PC-3 (cell line): ENCODE results near the gene MYCL. TPM values are rescaled to one million over a fixed set of nuclear protein-coding genes. Genes with fewer than 3 reads are reported as not detected.
"Not testable (repeated sequence)": the region's sequence is repeated elsewhere in the genome, so short reads cannot be mapped to it uniquely, and the experiment has no call there.

Source experiments
- ATAC-seq: fragments of 200-7000 bp; cut with Tn5 transposase; 2 replicates; pipeline ENCODE4 v1.9.1; 2020; ENCODE audit warnings: mild to moderate bottlenecking, moderate library complexity
- BruUV-seq: library from RNA; stranded (reverse); fragments of 400-500 nt; replicated peaks from 2 replicates; lab custom pipeline; 2021; lab: Mats Ljungman, UMichigan
- CTCF ChIA-PET: fragments of 300-600 bp; sonication (Branson Sonifier 250); formaldehyde crosslinking; loops from one replicate; lab custom pipeline; 2022; ENCODE audit warnings: antibody characterized with exemption; lab: Charles Lee
- POLR2A ChIA-PET: fragments of 300-600 bp; sonication (Branson Sonifier 250); formaldehyde crosslinking; loops from one replicate; lab custom pipeline; 2022; ENCODE audit warnings: antibody characterized with exemption; ENCODE audit not compliant: unreplicated experiment; lab: Charles Lee
- DNase-seq: peaks from one replicate; pipeline ENCODE4 v3.0.0-alpha.2; 2015
- H2AFZ ChIP-seq: fragments of 300-600 bp; sonication (generic); 2 replicates; pipeline ENCODE4 v1.6.0; 2016; ENCODE audit warnings: antibody characterized with exemption, low read length
- H3F3A ChIP-seq: fragments of 300-600 bp; sonication (generic); one replicate; pipeline ENCODE4 v1.6.0; 2017; ENCODE audit warnings: antibody characterized with exemption, low read length, control low read depth, mild to moderate bottlenecking; ENCODE audit not compliant: unreplicated experiment
- H3K27ac ChIP-seq: fragments of 300-600 bp; sonication (generic); 2 replicates; pipeline ENCODE4 v1.5.1; 2016; ENCODE audit warnings: mild to moderate bottlenecking, low read length
- H3K27me3 ChIP-seq: fragments of 300-600 bp; sonication (generic); 2 replicates; pipeline ENCODE4 v1.6.1; 2016; ENCODE audit warnings: low read length, mixed read lengths
- H3K36me3 ChIP-seq: fragments of 300-600 bp; sonication (generic); 2 replicates; pipeline ENCODE4 v1.6.1; 2016; ENCODE audit warnings: low read depth, mixed run types, low read length, mixed read lengths
- H3K4me1 ChIP-seq: fragments of 300-600 bp; sonication (generic); 2 replicates; pipeline ENCODE4 v1.5.1; 2016; ENCODE audit warnings: low read length; ENCODE audit not compliant: insufficient read depth
- H3K4me2 ChIP-seq: fragments of 300-600 bp; sonication (generic); 2 replicates; pipeline ENCODE4 v1.6.0; 2016; ENCODE audit warnings: low read length
- H3K4me3 ChIP-seq: fragments of 300-600 bp; sonication (generic); 2 replicates; pipeline ENCODE4 v1.5.1; 2016; ENCODE audit warnings: mild to moderate bottlenecking, low read length, mixed read lengths
- H3K79me2 ChIP-seq: fragments of 300-600 bp; sonication (generic); 2 replicates; pipeline ENCODE4 v1.6.1; 2017; ENCODE audit warnings: low read length, mixed read lengths
- H3K9ac ChIP-seq: fragments of 300-600 bp; sonication (generic); 2 replicates; pipeline ENCODE4 v1.6.0; 2016; ENCODE audit warnings: mild to moderate bottlenecking, low read length
- H3K9me2 ChIP-seq: fragments of 300-600 bp; sonication (generic); replicated peaks from 2 replicates; pipeline ENCODE4 v1.6.1; 2016; ENCODE audit warnings: mixed run types, low read length, mixed read lengths
- H3K9me3 ChIP-seq: fragments of 300-600 bp; sonication (generic); 2 replicates; pipeline ENCODE4 v1.6.1; 2016; ENCODE audit warnings: low read length, mixed read lengths
- H4K20me1 ChIP-seq: fragments of 300-600 bp; sonication (generic); 2 replicates; pipeline ENCODE4 v1.6.1; 2016; ENCODE audit warnings: low read length, mixed read lengths
- EZH2 ChIP-seq: fragments of 300-600 bp; sonication (generic); IDR thresholded peaks from one replicate; pipeline ENCODE4 v1.6.1; 2017; ENCODE audit warnings: antibody characterized with exemption, mild to moderate bottlenecking, low read length; ENCODE audit not compliant: unreplicated experiment
- EZH2phosphoT487 ChIP-seq: fragments of 300-600 bp; sonication (generic); IDR thresholded peaks from 2 replicates; pipeline ENCODE4 v1.6.1; 2018; ENCODE audit warnings: mild to moderate bottlenecking, antibody characterized with exemption, low read length, borderline replicate concordance
- intact Hi-C: fragments of 100-400 bp; cut with micrococcal nuclease; formaldehyde crosslinking; loops from 2 replicates; pipeline ENCODE4 v1.9.0; 2023
- total RNA-seq: library from RNA; depleted of rRNA; stranded (reverse); fragments of >200 nt; gene quantifications from 2 replicates; pipeline ENCODE4 v1.2.3, GENCODE V29; 2014
- TF ChIP-seq, protein P1 (sequence below): fragments of 300-600 bp; sonication (generic); conservative IDR thresholded peaks from 2 replicates; pipeline ENCODE4 v1.5.1; 2017; ENCODE audit warnings: antibody characterized with exemption, low read depth, mild to moderate bottlenecking, low read length

The MYCL gene
- total RNA-seq, 1 experiment from 2014 or later, result 4.0 TPM

DNA sequence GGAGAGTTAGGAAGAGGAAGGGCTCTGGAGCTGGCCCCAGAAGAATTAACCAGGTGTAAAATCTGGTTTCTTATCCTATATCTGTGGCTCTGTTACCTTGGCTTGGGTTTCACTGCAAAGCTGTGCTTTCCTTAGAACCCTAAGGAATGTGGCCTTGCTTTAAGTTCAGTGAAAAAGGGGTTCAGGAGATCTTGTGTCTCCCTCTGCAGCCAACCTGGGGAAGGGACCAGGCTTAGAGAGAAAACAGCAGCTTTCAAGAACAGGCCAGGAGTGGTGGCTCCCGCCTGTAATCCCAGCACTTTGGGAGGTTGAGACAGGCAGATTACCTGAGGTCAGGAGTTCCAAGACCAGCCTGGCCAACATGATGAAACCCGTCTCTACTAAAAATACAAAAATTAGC lies 16.1 kb upstream of the MYCL start:
- no peak overlapping the region for H3K27ac ChIP-seq
- DNase-seq (no peak), ATAC-seq (no peak; the same call in 1 of the 2 replicates)
- no peaks in the 10 kb centered on the region for H3K9me2 ChIP-seq
- no peak overlapping the region for H3K4me2 ChIP-seq
- no peaks in the 10 kb centered on the region for H3F3A ChIP-seq
- intact Hi-C loops, result no loop called here
- H3K4me3 ChIP-seq, result no peak overlapping the region
- CTCF ChIA-PET, result no interaction called here
- H2AFZ ChIP-seq, result no peak overlapping the region
- no peaks in the 10 kb centered on the region for H3K9me3 ChIP-seq
- no peak overlapping the region for H3K9ac ChIP-seq
- H4K20me1 ChIP-seq, result no peaks in the 10 kb centered on the region
- no peaks in the 10 kb centered on the region for H3K79me2 ChIP-seq
- POLR2A ChIA-PET, result no interaction called here
- H3K4me1 ChIP-seq, result no peaks in the 10 kb centered on the region
- no peaks in the 10 kb centered on the region for H3K27me3 ChIP-seq
- no TSS peak for BruUV-seq
- no peaks in the 10 kb centered on the region for H3K36me3 ChIP-seq
- no peak for TF ChIP-seq EZH2phosphoT487
- TF ChIP-seq EZH2, result no peak
- TF ChIP-seq, protein P1, sequence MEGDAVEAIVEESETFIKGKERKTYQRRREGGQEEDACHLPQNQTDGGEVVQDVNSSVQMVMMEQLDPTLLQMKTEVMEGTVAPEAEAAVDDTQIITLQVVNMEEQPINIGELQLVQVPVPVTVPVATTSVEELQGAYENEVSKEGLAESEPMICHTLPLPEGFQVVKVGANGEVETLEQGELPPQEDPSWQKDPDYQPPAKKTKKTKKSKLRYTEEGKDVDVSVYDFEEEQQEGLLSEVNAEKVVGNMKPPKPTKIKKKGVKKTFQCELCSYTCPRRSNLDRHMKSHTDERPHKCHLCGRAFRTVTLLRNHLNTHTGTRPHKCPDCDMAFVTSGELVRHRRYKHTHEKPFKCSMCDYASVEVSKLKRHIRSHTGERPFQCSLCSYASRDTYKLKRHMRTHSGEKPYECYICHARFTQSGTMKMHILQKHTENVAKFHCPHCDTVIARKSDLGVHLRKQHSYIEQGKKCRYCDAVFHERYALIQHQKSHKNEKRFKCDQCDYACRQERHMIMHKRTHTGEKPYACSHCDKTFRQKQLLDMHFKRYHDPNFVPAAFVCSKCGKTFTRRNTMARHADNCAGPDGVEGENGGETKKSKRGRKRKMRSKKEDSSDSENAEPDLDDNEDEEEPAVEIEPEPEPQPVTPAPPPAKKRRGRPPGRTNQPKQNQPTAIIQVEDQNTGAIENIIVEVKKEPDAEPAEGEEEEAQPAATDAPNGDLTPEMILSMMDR, result no peak

DNA sequence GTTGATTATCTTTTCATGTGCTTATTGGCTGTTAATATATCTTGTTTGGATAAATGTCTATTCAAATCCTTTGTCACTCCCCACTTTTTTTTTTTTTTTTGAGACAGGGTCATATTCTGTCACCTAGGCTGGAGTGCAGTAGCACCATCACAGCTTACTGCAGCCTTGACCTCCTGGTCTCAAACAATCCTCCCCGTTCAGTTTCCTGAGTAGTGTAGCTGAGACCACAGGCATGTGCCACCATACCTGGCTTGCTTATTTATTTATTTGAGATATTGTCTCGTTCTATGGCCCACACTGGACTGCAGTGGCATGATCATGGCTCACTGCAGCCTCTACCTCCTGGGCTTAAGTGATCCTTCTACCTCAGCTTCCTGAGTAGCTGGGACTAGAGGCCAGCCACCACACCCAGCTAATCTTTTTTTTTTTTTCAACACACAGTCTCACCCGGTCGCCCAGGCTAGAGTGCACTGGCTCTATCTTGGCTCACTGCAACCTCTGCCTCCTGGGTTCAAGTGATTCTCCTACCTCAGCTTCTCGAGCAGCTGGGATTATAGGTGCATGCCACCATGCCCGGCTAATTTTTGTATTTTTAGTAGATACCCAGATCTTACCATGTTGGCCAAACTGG lies 13.9 kb upstream of the MYCL start:
- no peaks in the 10 kb centered on the region for H3K9me2 ChIP-seq
- no peak for DNase-seq
- BruUV-seq, result no TSS peak
- no peaks in the 10 kb centered on the region for H4K20me1 ChIP-seq
- CTCF ChIA-PET, result no interaction called here
- no peak for ATAC-seq
- H3K4me1 ChIP-seq, result no peaks in the 10 kb centered on the region
- H3K4me3 ChIP-seq, result no peak overlapping the region
- H2AFZ ChIP-seq, result no peak overlapping the region
- POLR2A ChIA-PET, result no interaction called here
- H3F3A ChIP-seq, result no peaks in the 10 kb centered on the region
- H3K9ac ChIP-seq, result no peak overlapping the region
- no peak overlapping the region for H3K27ac ChIP-seq
- H3K36me3 ChIP-seq, result no peaks in the 10 kb centered on the region
- H3K4me2 ChIP-seq, result no peak overlapping the region
- no peaks in the 10 kb centered on the region for H3K27me3 ChIP-seq
- intact Hi-C loops, result no loop called here
- H3K79me2 ChIP-seq, result no peaks in the 10 kb centered on the region
- TF ChIP-seq EZH2 (no peak), EZH2phosphoT487 (no peak)
- TF ChIP-seq, protein P1, result no peak
- H3K9me3 ChIP-seq, result no peaks in the 10 kb centered on the region

DNA sequence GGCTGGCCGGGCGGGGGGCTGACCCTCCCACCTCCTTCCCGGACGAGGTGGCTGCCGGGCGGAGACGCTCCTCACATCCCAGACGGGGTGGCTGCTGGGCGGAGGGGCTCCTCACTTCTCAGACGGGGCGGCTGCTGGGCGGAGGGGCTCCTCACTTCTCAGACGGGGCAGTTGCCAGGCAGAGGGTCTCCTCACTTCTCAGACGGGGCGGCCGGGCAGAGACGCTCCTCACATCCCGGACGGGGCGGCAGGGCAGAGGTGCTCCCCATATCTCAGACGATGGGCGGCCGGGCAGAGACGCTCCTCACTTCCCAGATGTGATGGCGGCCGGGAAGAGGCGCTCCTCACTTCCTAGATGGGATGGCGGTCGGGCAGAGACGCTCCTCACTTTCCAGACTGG lies 11.4 kb upstream of the MYCL start:
- DNase-seq, H3K27me3 ChIP-seq, H2AFZ ChIP-seq, ATAC-seq, H3K79me2 ChIP-seq, H3K9ac ChIP-seq, H3K4me3 ChIP-seq, H3K36me3 ChIP-seq, H3K9me2 ChIP-seq, BruUV-seq, H3K4me1 ChIP-seq, CTCF ChIA-PET, H3K4me2 ChIP-seq, H3K9me3 ChIP-seq, intact Hi-C loops, H4K20me1 ChIP-seq, H3K27ac ChIP-seq, POLR2A ChIA-PET, H3F3A ChIP-seq: not testable (repeated sequence)
